ENCODE measurements around the gene LCN2.

LCN2 gene

DNA sequence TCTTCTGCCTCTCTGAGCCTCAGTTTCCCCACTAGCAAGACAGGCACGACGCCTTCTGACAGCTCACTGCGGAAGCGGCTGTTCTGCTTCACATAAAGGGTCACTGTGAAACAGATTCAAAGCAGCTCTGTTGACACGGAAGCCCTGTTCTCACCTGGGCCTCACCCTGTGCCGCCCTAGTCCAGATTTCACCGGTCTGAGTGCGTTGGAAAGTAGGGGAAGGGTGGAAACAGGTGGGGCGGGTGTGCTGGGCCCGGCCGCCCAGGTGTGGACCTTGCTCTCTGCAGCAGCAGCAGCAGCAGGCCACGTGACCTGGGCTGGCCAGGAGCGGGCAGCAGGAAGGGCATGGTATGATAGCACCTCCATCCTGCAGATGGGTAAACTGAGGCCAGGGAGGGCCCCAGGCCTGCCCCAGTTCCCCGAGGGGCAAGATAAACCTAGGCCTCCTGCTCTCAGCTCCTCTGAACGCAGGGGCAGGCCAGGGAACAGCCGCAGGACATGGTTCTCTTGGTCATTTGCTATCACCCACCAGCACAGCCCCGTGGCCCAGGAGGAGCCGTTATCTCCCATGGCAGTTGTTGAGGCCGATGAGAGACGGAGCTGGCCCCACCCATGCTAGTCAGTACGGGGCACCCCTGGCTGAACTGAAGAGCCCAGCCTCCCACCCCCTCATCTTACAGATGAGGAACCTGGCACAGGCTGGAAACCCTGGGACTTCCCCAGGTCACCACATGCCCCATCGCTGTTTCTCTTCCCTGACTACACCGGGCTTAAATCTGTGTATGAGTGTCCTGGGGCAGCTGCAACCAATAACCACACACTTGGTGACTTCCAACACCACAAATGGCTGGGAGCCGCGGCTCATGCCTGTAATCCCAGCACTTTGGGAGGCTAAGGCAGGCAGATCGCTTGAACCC lies 33.8 kb upstream of the LCN2 start:
- DNase-seq: no peak

DNA sequence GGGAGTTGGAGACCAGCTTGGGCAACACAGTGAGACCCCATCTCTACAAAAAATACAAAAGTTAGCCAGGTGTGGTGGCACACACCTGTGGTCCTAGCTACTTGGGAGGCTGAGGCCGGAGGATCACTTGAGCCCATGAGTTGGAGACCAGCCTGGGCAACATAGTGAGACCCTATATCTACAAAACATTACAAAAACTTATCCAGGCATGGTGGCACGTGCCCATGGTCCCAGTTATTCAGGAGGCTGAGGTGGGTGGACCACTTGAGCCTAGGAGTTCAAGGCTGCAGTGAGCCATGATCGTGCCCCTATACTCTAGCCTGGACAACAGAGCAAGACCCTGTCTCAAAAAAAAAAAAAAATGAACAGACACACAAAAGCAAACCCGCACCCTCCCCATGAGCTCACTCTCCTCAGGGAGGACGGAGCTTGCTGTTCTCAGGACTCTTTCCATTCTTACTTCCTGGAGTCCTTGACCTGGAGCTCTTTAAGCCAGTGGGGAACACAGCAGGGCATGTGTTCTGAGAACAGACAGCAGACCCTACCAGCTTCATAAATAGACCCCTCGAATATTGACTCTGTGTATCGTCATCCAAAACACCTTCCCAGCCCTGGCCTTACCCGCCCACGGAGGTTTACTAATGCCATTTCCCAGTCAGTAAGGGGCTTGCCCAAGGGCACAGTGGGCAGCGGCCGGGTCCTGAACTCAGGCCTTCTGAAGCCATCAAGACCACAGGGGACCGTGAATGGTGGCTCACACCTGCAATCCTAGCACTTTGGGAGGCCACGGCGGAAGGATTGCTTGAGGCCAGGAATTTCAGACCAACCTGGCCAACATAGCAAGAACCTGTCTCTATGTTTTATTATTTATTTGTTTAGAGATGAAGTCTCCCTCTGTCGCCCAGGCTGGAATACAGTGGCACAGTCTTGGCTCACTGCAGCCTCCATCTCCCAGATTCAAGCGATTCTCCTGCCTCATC lies 32.9 kb upstream of the LCN2 start:
- DNase-seq: no peak

DNA sequence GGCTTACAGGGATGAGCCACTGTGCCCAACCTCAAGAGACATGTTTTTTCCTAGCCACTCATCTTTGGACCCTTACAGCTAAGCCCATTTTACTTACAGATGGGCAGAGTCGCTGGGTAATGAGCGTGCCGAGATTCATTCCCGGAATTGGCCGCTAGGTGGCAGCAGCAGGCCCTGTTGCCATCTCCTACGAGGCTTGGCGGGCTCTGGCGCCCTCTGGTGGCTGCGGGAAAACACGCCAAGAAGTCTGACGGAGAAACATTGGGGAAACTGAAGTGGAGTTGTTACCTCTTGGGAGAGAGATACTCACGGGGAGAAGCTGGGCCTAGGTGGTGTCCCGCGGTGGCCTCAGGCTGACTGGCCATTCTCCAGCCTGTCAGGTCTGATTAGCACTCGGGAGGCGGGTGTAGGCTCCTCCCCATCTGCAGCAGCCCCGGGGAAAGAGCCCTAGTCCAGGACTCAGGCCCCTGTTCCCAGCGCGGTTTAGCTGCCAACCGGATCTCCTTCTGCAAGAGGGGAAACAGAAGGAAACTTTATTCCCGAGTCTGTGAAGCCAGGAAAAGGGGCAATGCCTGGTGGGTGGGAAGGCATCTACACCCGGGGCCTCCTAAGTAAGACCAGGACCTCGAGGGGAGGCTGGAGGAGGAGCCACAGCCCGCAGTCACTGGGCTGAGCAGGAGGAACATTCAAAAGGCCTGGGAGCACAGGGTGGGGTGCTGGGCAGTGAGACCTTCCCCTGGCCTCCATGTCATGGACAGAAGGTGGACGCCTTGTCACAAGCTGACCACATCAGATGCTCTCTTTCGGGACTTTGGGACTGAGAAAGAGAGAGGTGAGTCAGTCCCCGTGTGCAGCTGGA lies 31.4 kb upstream of the LCN2 start:
- DNase-seq: peak; percentile 98

DNA sequence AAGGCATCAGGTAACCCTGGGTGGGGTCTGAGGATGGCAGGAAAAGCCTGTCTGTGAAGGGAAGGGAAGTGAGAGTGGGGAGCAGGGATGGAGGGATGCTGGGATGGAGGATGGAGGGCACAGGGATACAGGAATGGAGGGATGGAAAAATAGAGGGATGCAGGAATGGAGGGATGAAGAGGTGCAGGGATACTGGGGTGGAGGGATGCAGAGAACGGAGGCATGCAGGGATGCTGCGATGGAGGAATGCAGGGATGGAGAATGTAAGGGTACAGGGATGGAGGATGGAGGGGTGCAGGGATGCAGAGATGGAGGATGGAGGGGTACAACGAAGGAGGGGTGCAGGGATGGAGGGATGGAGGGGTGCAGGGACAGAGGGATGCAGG lies 30.8 kb upstream of the LCN2 start:
- no peak for DNase-seq

DNA sequence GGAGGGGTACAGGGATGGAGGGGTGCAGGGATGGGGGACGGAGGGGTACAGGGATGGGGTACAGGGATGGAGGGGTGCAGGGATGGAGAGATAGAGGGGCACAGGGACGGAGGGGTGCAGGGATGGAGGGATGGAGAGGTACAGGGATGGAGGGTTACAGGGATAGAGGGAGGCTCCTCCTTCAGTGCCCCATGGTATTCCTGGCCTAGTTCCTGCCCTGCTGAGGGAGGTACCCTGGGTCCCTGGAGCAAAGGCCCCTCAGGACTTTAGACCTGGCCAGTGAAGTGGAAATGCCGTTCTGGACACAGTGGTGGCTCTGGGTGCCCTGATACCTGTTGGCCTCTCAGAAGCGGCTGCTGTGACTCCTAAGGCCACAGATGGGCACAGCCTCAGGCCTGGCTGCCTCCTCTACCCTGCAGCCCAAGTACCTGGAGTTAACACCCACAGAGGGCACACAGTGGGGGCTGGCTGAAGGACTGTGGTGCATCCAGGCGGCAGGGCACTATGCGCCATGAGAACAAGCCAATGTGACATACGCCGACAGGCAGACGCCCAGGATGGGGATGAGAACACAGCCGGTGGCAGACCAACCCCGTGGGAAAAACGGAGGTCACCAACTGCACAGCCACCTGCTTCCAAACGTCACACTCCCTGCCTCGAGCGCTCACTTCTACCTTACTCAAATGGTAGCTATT lies 30.1 kb upstream of the LCN2 start:
- no peak for DNase-seq

DNA sequence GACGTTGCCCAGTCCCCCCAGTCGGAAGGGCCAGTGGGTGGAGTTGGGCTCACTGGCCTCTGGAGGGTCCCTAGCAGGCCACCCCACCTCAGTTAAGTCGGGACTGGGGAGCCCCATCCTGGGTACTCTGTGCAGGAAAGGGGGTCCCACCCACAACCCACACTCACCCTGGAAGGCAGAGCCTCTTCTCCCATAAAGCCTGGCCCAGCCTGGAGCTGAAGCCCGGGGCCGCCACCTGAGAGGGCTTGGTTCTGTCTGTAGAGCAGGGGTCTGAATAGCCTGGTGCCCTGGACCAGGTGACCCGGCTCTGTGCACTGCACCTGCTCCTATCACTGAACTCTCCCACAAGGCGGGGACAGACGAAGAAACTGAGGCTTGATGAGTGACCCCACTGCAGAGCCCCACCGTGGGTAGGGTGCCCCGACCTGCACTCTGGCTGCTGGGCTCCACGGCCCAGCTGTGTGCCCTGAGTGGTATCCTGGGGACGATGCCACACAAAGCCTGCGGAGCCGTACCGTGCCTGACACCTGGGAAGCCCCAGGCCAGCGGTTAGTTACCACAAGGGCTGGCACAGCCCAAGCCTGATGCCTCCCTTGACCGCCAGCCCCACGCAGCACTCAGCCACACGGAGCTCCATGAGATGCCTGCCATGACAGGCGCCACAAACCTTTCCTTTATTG lies 29.1 kb upstream of the LCN2 start:
- DNase-seq: no peak

DNA sequence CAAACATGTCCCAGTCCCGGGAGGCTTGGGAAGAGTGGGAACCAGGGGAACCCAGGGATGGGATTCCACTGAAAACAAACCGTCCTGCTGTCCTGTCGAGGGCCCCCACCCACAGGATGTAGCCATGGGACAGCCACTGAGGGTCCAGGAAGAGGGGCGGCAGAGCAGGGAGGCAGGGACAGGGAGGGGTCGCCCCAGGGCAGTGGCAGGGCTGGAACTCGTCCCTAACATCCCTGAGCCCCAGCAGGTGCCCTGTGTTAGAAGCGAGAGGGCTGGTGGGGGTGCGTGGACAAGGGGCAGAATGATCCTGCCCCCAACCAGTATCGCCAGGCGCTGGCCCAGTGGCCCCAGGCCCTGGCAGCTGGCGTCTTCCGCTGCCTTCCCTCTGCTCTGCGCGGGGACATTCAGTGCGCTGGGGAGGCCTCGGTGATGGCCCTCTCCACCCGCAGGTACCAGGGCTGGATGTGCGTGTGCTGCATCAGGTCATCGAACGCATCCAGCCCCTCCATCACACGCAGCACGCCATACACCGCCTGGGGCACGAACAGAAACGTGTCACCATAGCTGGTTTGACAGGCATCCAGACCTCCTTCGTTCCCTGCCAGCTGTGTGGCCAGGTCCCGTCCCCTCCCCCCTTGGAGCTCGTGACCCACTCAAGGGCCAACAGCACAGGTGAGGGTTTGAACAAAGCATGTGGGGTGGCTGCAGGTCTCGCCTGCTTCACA lies 28.4 kb upstream of the LCN2 start:
- no peak for DNase-seq

DNA sequence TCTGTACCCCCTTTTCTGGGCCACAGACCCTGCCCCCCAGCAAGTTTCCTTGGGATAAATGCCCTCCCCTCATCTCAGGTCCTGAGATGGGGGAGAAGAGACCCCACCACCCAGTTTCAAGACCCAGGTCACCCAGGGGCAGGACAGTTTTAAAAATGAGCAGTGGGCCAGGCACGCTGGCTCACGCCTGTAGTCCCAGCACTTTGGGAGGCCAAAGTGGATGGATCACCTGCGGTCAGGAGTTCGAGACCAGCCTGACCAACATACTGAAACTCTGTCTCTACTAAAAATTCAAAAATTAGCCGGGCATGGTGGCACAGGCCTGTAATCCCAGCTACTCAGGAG lies 27.8 kb upstream of the LCN2 start:
- no peak for DNase-seq

DNA sequence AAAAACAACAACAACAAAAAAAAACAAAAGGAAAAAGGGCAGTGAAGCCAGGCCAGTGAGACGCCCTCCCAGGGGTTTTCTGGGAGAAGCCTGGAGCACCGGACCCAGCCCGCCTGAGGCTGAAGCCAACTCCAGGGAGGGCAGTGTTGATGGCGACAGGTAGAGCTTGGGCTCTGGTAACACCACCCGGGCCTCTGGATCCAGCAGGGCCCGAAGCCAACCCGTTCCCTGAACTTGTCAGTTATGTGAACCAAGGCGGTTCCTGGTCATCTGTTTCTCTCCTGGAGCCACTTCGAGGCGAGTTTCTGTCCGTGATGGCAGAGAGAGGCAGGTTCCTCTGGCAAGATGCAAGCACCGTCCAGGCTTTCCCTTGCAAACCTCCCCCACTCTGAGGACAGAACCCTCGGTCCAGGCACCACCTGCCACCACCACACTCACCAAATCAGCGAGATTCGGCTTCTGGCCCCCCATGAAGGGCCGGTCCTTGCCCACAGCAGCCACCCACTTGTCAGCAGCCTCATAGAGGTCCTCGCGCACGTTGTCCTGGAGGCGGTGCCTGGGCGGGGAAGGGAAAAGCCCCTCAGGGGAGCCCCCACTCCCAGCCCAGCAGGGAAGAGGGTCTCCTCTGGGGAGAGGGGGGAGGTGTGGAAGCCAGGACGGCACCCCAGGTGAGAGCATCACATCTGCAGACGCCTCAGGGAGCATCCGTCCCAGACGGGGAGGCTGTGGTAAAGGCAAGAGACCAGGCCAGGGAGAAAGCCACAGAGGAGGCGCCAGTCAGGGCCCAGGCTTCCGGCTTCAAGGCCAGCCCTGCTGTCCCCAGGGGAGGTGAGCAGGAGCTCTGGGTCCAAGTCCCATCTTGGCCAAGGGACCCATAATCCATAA lies 27.1 kb upstream of the LCN2 start:
- no peak for DNase-seq

DNA sequence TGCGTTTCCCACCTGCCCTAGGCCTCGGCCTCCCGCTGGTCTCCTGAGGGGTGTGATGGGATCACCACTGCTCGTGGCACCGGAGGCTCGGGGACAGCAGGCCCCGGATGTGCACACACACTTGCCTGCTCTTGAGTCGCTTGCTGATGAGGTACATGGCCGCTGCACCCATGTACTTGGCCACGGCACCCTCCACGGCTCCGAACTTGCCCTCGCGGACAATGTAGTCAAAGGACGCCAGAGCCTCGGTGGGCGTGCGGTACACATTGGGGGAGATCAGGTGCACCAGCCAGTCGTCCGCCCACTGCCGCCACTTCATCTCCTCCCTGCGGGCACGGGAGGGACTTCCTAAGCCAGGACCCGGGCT lies 26.5 kb upstream of the LCN2 start:
- no peak for DNase-seq

DNA sequence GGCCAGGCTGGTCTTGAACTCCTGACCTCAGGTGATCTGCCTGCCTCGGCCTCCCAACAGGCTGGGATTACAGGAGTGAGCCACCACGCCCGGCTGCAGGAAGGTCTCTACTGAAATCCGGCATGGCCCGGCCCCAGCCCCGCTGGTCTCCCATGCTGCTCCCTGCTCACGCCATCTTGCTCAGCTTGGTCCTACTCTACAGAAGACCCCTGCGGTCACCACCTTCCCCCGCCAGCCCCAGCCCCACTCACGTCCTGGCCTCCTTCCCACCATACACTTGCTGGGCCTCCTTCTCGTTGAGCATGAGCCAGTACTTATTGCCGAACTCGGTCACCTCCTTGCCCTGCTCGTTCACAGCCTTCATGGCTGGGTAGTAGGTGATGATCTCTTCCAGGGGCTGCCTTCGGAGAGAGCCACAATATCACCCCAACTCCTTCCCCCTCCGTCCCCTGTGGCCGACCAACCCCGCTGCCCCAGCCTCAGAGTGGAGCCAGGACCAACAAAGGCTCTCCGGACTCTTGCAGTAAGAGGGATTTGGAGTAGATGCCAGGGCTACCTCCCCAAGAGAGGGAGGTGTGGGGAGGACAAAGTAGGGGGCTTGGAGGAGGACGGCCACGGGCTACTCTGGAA lies 25.7 kb upstream of the LCN2 start:
- DNase-seq: no peak

DNA sequence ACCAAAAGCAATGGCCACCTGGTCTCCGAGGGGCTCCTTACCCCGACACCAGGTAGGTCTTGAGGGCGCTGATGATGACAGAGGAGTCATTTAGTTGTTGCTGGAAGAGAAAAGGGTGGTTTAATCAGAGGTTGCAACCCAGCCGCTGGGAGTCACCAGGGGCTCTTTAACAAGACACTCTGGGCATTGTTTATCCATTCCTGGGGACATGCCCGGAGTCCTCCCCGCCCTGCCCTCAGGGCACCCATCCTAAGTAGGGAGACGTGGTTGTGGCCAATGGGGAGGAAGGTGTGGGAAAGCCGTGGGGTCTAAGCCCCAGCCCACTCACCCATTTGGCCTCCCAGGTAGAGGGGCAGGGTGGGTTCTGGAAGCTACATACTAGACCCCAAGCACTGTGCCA lies 24.8 kb upstream of the LCN2 start:
- no peak for DNase-seq

DNA sequence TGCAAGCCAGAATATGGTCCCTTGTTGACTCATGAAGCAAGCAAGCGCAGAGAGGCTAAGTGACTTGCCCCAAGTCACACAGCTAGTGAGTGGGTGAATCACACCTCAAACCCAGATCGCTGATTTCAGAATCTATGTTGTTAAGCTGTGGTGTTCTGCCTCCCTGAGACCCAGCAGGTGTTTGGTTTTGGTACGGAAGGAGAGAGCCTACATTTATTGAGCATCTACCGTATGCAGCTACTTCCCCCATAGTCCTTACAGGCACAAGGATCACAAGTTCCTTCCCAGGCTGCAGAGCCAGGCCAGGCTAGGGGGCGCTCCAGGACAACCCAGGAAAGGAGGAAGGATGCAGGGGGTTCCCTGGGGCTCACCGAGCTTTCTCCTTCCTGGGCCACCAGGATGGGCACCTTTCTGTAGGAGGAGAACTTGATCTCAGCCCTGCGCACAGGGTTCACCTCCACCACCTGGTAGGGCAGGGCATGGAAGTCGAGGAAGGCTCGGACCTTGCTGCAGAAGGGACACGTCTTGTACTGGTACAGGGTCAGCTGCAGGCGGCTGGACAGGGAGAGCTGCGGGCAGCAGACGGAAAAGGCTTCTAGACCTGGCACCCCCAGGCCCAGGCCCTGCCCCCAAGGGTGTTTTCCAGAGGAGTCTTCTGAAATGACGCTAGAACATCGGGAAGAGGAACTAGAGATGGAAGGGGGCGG lies 24.2 kb upstream of the LCN2 start:
- DNase-seq: peak; percentile 39

DNA sequence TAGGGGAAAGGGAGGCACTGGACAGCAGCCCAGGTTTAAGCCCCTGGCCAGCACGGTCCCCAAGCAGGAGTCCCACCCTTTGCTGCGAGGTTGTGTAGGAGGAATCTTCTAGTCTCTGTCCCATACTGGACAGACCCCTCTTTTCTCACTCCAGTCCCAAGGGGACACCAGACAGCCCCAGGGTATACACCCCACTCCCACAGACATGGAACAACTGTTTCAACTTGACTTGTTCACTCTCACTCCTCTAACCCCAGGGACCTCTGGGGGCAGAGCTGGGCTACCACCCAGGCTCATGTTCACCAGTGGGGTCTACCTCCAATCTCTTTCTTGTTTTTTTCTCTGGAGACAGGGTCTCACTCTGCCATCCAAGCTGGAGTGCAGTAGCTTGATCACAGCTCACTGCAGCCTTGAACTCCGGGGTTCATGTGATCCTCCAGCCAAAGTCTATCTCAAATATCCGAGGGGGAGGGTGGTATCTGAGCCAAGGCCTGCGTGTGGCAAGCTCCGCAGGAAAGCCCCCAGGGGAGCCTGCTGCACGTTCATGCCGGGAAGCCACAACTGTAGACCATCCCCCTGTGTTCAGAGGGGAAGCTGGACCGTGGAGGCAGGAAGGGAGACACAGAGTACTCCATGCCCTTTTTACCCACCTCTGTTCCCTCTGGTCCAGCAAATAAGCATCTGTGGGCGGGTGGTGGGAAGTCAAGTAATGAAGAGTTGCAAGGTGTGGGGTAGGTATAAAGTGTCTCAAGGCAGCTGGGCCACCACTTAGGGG lies 23.5 kb upstream of the LCN2 start:
- DNase-seq: no peak

DNA sequence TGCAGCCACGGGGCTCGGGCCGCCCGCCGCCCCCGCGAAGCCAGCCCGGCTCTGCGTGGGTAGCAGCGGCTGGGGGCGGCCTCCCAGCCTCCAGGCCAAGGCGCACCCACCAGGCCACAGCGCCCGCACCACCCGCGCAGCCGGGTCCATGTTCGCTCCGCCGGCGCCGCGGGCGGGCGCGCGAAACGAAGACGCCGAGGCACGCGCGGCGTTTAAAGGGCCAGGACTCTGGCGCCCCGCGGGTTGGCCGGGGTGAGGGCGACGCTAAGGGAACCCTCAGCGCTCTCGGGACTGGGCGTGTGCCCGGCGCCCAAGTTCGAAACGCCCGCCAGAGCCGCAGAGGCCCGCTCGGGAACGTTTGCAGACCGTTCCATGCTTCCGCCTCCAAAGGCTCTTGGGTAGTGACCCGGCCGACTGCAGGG lies 21.7 kb upstream of the LCN2 start, which contains the start of gene PTGES2:
TSS of gene PTGES2 (minus strand) at position 162 of the 422 bp plus-strand sequence. CDS start at position 150, 12 bp downstream.
- peak; percentile 77 for DNase-seq

DNA sequence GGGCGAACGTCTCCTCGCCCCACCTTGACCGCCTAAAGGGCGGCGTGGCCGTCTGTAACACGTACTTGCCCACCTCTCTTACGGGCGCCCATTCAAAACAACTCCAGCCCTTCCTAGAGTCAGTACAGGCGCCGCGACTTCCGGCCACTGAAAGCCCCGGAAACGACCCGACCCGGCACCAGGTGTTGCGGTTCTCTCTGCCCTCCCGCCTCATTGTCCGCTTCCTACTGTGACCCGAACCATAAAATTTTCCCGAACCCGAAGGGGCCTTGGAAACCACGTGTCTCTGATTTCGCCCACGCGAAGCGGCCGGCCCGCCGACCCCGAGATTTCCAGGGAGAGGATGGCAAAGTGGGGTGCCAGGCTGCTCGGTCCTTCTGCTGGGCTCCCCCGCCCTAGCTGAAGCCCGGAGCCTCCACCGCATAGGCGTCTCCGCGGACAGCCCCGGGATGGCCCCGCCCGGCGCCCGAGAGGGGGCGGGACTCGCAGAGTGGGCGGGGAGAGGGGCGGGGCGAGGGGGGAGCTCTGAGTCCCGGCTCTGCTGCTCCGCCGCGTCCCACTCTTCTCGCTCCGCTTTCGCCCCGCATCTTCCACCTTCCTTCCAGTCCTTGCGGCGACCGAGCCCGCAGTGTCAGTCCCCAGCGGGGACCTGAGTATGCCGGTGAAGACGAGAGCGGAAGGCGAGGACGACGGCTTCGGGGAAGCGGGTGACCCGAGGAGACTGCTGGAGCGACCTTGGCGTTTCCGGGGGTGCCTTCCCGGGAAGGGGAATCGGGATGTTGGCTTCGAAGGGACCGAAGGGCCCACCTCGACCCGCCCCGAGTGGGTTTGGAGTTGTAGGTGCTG lies 21.0 kb upstream of the LCN2 start:
- peak; percentile 85 for DNase-seq

All from stimulated activated CD4-positive, alpha-beta T cell treated with anti-CD3 and anti-CD28 coated beads, Interleukin-4, amount 100 ng/mL, for 24 hours (primary cell).